ENCODE results near the gene SLC9C1. TPM values are rescaled to one million over a fixed set of nuclear protein-coding genes. Genes with fewer than 3 reads are reported as not detected.

Gene SLC9C1
- total and polyA plus RNA-seq, 9 of the 15 experiments (the other 6 are each of a cell fraction or from before 2014, with no cell fraction given): not detected

DNA sequence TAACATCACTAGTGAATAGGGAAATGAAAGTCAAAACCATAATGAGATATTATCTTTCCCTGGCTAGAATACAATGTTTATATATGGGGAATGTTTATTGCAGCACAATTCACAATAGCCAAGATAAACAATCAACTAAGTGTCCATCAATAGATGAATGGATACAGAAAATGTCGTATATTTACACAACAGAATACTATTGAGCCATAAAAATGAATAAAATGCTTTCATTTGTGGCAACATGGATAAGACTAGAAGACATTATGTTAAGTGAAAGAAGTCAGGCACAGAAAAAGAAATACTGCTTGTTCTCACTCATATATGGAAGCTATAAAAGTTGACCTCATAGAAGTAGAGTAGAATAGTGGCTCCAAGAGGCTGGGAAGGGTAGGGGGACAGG is 65.2 kb downstream of the SLC9C1 start (continued):
- TF ChIP-seq, protein P1, sequence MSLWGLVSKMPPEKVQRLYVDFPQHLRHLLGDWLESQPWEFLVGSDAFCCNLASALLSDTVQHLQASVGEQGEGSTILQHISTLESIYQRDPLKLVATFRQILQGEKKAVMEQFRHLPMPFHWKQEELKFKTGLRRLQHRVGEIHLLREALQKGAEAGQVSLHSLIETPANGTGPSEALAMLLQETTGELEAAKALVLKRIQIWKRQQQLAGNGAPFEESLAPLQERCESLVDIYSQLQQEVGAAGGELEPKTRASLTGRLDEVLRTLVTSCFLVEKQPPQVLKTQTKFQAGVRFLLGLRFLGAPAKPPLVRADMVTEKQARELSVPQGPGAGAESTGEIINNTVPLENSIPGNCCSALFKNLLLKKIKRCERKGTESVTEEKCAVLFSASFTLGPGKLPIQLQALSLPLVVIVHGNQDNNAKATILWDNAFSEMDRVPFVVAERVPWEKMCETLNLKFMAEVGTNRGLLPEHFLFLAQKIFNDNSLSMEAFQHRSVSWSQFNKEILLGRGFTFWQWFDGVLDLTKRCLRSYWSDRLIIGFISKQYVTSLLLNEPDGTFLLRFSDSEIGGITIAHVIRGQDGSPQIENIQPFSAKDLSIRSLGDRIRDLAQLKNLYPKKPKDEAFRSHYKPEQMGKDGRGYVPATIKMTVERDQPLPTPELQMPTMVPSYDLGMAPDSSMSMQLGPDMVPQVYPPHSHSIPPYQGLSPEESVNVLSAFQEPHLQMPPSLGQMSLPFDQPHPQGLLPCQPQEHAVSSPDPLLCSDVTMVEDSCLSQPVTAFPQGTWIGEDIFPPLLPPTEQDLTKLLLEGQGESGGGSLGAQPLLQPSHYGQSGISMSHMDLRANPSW (CRISPR knock-in tag; IDR thresholded peaks at IDR 0.05): no peak
- TF ChIP-seq ZNF444 (CRISPR knock-in tag; IDR thresholded peaks at IDR 0.05): no peak
- no peak for TF ChIP-seq TCF7 (IDR thresholded peaks at IDR 0.05; ENCODE audit: borderline replicate concordance)
- TF ChIP-seq SP2 (IDR thresholded peaks at IDR 0.05; ENCODE audit: extremely low read depth, low read depth, low read length, poor library complexity, severe bottlenecking): no peak
- TF ChIP-seq ZNF121 (CRISPR knock-in tag; conservative IDR thresholded peaks at IDR 0.05): no peak
- TF ChIP-seq RCOR1 (IDR thresholded peaks at IDR 0.05; ENCODE audit: borderline replicate concordance in 1 of 2, low read depth in 2 of 2, low read length in 2 of 2): no peak

DNA sequence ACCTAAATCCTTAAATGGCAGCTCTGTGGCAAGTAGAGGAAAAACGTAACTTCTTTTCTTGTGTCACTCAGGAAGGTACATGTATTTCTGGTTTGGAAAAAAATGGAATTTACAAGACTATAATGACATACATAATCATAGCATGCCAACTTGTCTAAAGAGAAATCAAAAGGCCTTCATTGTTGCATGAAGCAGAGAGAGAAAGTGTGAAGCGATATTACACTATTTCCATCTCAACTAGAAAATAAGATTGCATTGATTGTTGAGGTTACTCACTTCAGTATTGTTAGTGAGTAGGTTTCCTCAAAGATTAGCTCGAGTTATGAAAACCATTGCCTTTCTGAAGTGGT is 93.7 kb downstream of the SLC9C1 start:
- Histone ChIP-seq H3K27me3 (ENCODE audit: control insufficient read depth in 2 of 2, insufficient read depth in 2 of 2, low read length in 2 of 2) (no peaks in the 10 kb centered on the region), H3K79me2 (ENCODE audit: control insufficient read depth, insufficient read depth, low read length) (no peaks in the 10 kb centered on the region), H3K9ac (ENCODE audit: insufficient read depth in 1 of 2, low read depth in 2 of 2, low read length in 2 of 2) (no peak overlapping the region), H3K9me3 (replicated peaks; ENCODE audit: control insufficient read depth, insufficient read depth, low read depth, low read length) (no peaks in the 10 kb centered on the region), H3K9me1 (ENCODE audit: control insufficient read depth, insufficient read depth, low read length) (no peaks in the 10 kb centered on the region), H3K4me2 (ENCODE audit: insufficient read depth, low read length) (no peak overlapping the region), H3K4me1 (replicated peaks in 1 of 2; ENCODE audit: control insufficient read depth in 2 of 2, insufficient read depth in 2 of 2, low read length in 2 of 2) (no peaks in the 10 kb centered on the region), H3K27ac (ENCODE audit: extremely low read depth, low read depth, low read length) (no peak overlapping the region), H2AFZ (ENCODE audit: low read depth, low read length) (no peak overlapping the region), H4K20me1 (replicated peaks; ENCODE audit: control insufficient read depth, insufficient read depth, low read length) (no peaks in the 10 kb centered on the region), H3K4me3 (no peak overlapping the region), H3K36me3 (ENCODE audit: control insufficient read depth, insufficient read depth, low read length) (no peaks in the 10 kb centered on the region)
- no peak for ATAC-seq
- DNase-seq (ENCODE audit: extremely low read depth in 1 of 4, low spot score in 3 of 4): no peak
- POLR2A ChIA-PET: no interaction called here
- FAIRE-seq: no peak
- BruUV-seq (replicated peaks): no TSS peak
- in situ Hi-C loops (cut with MboI) (no loop called here), intact Hi-C loops (cut with micrococcal nuclease) (no loop called here)
- WGBS (ENCODE audit: insufficient coverage, low coverage, missing lambda C conversion rate): 0% methylated on average over 3 of the region's 3 CpGs
- CTCF ChIA-PET (ENCODE audit: low intra/inter-chr PET ratio): no interaction called here
- TF ChIP-seq ZNF780A (CRISPR knock-in tag; IDR thresholded peaks at IDR 0.05) (no peak), NFATC3 (IDR thresholded peaks at IDR 0.05) (no peak), ZNF507 (tag; conservative IDR thresholded peaks at IDR 0.05) (no peak), MAFF (IDR thresholded peaks at IDR 0.05; ENCODE audit: low read length) (no peak), SIN3B (IDR thresholded peaks at IDR 0.05; ENCODE audit: low read depth) (no peak), ZNF146 (CRISPR knock-in tag; IDR thresholded peaks at IDR 0.05; ENCODE audit: unreplicated experiment) (no peak)
- TF ChIP-seq, protein P2, sequence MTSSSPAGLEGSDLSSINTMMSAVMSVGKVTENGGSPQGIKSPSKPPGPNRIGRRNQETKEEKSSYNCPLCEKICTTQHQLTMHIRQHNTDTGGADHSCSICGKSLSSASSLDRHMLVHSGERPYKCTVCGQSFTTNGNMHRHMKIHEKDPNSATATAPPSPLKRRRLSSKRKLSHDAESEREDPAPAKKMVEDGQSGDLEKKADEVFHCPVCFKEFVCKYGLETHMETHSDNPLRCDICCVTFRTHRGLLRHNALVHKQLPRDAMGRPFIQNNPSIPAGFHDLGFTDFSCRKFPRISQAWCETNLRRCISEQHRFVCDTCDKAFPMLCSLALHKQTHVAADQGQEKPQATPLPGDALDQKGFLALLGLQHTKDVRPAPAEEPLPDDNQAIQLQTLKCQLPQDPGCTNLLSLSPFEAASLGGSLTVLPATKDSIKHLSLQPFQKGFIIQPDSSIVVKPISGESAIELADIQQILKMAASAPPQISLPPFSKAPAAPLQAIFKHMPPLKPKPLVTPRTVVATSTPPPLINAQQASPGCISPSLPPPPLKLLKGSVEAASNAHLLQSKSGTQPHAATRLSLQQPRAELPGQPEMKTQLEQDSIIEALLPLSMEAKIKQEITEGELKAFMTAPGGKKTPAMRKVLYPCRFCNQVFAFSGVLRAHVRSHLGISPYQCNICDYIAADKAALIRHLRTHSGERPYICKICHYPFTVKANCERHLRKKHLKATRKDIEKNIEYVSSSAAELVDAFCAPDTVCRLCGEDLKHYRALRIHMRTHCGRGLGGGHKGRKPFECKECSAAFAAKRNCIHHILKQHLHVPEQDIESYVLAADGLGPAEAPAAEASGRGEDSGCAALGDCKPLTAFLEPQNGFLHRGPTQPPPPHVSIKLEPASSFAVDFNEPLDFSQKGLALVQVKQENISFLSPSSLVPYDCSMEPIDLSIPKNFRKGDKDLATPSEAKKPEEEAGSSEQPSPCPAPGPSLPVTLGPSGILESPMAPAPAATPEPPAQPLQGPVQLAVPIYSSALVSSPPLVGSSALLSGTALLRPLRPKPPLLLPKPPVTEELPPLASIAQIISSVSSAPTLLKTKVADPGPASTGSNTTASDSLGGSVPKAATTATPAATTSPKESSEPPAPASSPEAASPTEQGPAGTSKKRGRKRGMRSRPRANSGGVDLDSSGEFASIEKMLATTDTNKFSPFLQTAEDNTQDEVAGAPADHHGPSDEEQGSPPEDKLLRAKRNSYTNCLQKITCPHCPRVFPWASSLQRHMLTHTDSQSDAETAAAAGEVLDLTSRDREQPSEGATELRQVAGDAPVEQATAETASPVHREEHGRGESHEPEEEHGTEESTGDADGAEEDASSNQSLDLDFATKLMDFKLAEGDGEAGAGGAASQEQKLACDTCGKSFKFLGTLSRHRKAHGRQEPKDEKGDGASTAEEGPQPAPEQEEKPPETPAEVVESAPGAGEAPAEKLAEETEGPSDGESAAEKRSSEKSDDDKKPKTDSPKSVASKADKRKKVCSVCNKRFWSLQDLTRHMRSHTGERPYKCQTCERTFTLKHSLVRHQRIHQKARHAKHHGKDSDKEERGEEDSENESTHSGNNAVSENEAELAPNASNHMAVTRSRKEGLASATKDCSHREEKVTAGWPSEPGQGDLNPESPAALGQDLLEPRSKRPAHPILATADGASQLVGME (CRISPR knock-in tag; IDR thresholded peaks at IDR 0.05): no peak
- TF ChIP-seq, protein P3, sequence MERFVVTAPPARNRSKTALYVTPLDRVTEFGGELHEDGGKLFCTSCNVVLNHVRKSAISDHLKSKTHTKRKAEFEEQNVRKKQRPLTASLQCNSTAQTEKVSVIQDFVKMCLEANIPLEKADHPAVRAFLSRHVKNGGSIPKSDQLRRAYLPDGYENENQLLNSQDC (CRISPR knock-in tag; IDR thresholded peaks at IDR 0.05): no peak
